HepG2 (cell line): ENCODE results near the gene PFDN2. TPM values are rescaled to one million over a fixed set of nuclear protein-coding genes. Genes with fewer than 3 reads are reported as not detected.

Source experiments
- CHD2 ChIP-seq: IDR thresholded peaks from 2 replicates; pipeline ENCODE4 v1.6.1; 2011; ENCODE audit warnings: low read depth, low read length, improper control_type of control experiment
- EED ChIP-seq: sonication (generic); formaldehyde crosslinking; IDR thresholded peaks from 2 replicates; pipeline ENCODE4 v1.5.0; 2020; ENCODE audit warnings: mild to moderate bottlenecking, missing genetic modification reagents
- NCOA2 ChIP-seq: sonication (generic); formaldehyde crosslinking; IDR thresholded peaks from 2 replicates; pipeline ENCODE4 v1.8.0; 2022; ENCODE audit warnings: inconsistent platforms
- SALL1 ChIP-seq: sonication (generic); formaldehyde crosslinking; IDR thresholded peaks from 2 replicates; pipeline ENCODE4 v1.8.0; 2022; ENCODE audit warnings: mild to moderate bottlenecking, missing genetic modification reagents
- U2AF1 ChIP-seq: fragments of 200-400 bp; formaldehyde crosslinking; optimal IDR thresholded peaks from 2 replicates; pipeline ENCODE3; 2017; ENCODE audit warnings: mild to moderate bottlenecking, low read depth, low read length
- ZNF180 ChIP-seq: sonication (generic); formaldehyde crosslinking; IDR thresholded peaks from 2 replicates; pipeline ENCODE4 v1.4.0; 2020; ENCODE audit warnings: low read depth, missing genetic modification reagents, borderline replicate concordance
- ZNF251 ChIP-seq: sonication (generic); formaldehyde crosslinking; IDR thresholded peaks from 2 replicates; pipeline ENCODE4 v1.9.0; 2021; ENCODE audit warnings: mild to moderate bottlenecking, missing genetic modification reagents
- ZNF614 ChIP-seq: IDR thresholded peaks from 2 replicates; pipeline ENCODE4 v1.6.1; 2018; ENCODE audit warnings: missing biosample characterization, missing genetic modification reagents, inconsistent platforms, borderline replicate concordance
- polyA plus RNA-seq, 8 experiments: library from polyadenylated mRNA; depleted of rRNA in 3 of 8; stranded (reverse) in 7 of 8; unstranded in 1 of 8; fragments of >200 nt; fragmentation: Illumina TruSeq in 4 of 8; extraction: Trizol in 4 of 8; gene quantifications; 2 replicates each; pipeline versions ENCODE4 v1.2.1 to v1.2.3, GENCODE V29; 2011 to 2016; ENCODE audit warnings: low read depth in 4 of 8, missing spikeins in 1 of 8, mixed read lengths in 1 of 8; ENCODE audit not compliant: insufficient read depth in 1 of 8
- total RNA-seq, 5 experiments: library from RNA; depleted of rRNA; stranded (reverse); fragments of >200 nt; fragmentation: Illumina TruSeq; extraction: Trizol; gene quantifications; 2 replicates each; pipeline ENCODE4 v1.2.3, GENCODE V29; 2016; ENCODE audit warnings: low read depth in 1 of 5
- TF ChIP-seq, protein P1 (sequence below): sonication (generic); formaldehyde crosslinking; conservative IDR thresholded peaks from 2 replicates; pipeline ENCODE4 v1.8.0; 2022; ENCODE audit warnings: low read depth, missing genetic modification reagents
- TF ChIP-seq, protein P2 (sequence below): sonication (generic); formaldehyde crosslinking; IDR thresholded peaks from 2 replicates; pipeline ENCODE4 v1.4.0; 2020; ENCODE audit warnings: missing genetic modification reagents
- TF ChIP-seq, protein P3 (sequence below): sonication (generic); formaldehyde crosslinking; IDR thresholded peaks from 2 replicates; pipeline ENCODE4 v1.4.0; 2020; ENCODE audit warnings: mild to moderate bottlenecking, missing genetic modification reagents
- TF ChIP-seq, protein P4 (sequence below): sonication (generic); formaldehyde crosslinking; conservative IDR thresholded peaks from 2 replicates; pipeline ENCODE4 v1.4.0; 2020; ENCODE audit warnings: mild to moderate bottlenecking, missing genetic modification reagents, moderate library complexity
- TF ChIP-seq, protein P5 (sequence below): sonication (generic); formaldehyde crosslinking; IDR thresholded peaks from 2 replicates; pipeline ENCODE4 v1.4.0; 2020; ENCODE audit warnings: missing genetic modification reagents
- TF ChIP-seq, protein P6 (sequence below): sonication (generic); formaldehyde crosslinking; IDR thresholded peaks from 2 replicates; pipeline ENCODE4 v1.5.0; 2020; ENCODE audit warnings: mild to moderate bottlenecking, missing genetic modification reagents

PFDN2 gene
- total and polyA plus RNA-seq, 2 of the 13 experiments (the other 11 are each of a cell fraction or from before 2014, with no cell fraction given): 62.6 to 63.6 TPM

DNA sequence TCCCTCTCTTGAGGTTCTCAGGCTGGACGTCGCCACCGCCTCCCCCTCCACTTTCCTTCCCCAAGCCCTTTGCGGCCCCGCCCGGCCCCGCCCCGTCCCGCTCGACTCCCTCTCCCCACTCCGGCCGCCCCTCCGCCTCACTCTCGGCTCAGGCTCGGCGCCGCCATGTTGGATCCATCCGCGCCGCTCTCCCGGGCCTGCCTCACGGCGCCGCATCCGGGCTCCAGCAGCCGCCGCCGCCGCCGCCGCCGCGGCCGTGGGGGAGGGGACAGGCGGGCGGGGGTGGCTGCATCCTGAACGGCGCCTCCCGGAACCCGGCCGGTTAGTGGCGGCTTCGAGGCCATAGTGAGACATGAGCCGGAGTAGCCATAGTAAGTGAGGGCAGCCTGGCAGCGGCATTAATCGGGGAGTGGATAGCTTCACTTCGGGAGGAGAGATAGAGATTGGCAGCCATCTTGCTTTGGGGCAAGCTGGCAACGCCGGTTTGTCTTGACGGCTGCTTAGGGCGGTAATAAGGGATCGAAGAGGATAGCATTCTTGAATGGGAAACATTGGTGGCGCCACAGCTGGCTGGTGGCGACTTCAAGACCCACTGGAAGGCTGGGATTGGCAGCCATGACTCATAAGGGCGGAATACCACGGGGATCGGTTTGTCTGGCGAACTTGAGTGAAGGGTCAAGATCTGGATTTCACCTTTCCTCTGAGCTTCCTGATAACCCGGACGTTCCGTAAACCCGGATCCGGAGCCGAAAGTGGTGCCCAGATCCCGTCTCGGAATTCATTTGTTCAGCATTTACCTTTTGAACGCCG lies 14.8 kb upstream of the PFDN2 start, which contains the start of gene DEDD (continued):
- TF ChIP-seq, protein P1, sequence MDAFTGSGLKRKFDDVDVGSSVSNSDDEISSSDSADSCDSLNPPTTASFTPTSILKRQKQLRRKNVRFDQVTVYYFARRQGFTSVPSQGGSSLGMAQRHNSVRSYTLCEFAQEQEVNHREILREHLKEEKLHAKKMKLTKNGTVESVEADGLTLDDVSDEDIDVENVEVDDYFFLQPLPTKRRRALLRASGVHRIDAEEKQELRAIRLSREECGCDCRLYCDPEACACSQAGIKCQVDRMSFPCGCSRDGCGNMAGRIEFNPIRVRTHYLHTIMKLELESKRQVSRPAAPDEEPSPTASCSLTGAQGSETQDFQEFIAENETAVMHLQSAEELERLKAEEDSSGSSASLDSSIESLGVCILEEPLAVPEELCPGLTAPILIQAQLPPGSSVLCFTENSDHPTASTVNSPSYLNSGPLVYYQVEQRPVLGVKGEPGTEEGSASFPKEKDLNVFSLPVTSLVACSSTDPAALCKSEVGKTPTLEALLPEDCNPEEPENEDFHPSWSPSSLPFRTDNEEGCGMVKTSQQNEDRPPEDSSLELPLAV (CRISPR knock-in tag): no peak
- TF ChIP-seq, protein P2, sequence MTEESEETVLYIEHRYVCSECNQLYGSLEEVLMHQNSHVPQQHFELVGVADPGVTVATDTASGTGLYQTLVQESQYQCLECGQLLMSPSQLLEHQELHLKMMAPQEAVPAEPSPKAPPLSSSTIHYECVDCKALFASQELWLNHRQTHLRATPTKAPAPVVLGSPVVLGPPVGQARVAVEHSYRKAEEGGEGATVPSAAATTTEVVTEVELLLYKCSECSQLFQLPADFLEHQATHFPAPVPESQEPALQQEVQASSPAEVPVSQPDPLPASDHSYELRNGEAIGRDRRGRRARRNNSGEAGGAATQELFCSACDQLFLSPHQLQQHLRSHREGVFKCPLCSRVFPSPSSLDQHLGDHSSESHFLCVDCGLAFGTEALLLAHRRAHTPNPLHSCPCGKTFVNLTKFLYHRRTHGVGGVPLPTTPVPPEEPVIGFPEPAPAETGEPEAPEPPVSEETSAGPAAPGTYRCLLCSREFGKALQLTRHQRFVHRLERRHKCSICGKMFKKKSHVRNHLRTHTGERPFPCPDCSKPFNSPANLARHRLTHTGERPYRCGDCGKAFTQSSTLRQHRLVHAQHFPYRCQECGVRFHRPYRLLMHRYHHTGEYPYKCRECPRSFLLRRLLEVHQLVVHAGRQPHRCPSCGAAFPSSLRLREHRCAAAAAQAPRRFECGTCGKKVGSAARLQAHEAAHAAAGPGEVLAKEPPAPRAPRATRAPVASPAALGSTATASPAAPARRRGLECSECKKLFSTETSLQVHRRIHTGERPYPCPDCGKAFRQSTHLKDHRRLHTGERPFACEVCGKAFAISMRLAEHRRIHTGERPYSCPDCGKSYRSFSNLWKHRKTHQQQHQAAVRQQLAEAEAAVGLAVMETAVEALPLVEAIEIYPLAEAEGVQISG (CRISPR knock-in tag): peak; percentile 93
- TF ChIP-seq ZNF180 (CRISPR knock-in tag) (no peak), U2AF1 (no peak), ZNF251 (CRISPR knock-in tag) (no peak), NCOA2 (CRISPR knock-in tag) (no peak), EED (CRISPR knock-in tag) (0 out of 2 replicates have a peak, but pooled peaks have one; percentile 44), ZNF614 (CRISPR knock-in tag) (no peak), SALL1 (CRISPR knock-in tag) (peak; percentile 6; the same call in 1 of the 2 replicates), CHD2 (no peak)
- TF ChIP-seq, protein P3, sequence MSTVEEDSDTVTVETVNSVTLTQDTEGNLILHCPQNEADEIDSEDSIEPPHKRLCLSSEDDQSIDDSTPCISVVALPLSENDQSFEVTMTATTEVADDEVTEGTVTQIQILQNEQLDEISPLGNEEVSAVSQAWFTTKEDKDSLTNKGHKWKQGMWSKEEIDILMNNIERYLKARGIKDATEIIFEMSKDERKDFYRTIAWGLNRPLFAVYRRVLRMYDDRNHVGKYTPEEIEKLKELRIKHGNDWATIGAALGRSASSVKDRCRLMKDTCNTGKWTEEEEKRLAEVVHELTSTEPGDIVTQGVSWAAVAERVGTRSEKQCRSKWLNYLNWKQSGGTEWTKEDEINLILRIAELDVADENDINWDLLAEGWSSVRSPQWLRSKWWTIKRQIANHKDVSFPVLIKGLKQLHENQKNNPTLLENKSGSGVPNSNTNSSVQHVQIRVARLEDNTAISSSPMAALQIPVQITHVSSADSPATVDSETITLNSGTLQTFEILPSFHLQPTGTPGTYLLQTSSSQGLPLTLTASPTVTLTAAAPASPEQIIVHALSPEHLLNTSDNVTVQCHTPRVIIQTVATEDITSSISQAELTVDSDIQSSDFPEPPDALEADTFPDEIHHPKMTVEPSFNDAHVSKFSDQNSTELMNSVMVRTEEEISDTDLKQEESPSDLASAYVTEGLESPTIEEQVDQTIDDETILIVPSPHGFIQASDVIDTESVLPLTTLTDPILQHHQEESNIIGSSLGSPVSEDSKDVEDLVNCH (CRISPR knock-in tag): no peak
- TF ChIP-seq, protein P4, sequence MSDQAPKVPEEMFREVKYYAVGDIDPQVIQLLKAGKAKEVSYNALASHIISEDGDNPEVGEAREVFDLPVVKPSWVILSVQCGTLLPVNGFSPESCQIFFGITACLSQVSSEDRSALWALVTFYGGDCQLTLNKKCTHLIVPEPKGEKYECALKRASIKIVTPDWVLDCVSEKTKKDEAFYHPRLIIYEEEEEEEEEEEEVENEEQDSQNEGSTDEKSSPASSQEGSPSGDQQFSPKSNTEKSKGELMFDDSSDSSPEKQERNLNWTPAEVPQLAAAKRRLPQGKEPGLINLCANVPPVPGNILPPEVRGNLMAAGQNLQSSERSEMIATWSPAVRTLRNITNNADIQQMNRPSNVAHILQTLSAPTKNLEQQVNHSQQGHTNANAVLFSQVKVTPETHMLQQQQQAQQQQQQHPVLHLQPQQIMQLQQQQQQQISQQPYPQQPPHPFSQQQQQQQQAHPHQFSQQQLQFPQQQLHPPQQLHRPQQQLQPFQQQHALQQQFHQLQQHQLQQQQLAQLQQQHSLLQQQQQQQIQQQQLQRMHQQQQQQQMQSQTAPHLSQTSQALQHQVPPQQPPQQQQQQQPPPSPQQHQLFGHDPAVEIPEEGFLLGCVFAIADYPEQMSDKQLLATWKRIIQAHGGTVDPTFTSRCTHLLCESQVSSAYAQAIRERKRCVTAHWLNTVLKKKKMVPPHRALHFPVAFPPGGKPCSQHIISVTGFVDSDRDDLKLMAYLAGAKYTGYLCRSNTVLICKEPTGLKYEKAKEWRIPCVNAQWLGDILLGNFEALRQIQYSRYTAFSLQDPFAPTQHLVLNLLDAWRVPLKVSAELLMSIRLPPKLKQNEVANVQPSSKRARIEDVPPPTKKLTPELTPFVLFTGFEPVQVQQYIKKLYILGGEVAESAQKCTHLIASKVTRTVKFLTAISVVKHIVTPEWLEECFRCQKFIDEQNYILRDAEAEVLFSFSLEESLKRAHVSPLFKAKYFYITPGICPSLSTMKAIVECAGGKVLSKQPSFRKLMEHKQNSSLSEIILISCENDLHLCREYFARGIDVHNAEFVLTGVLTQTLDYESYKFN: no peak
- TF ChIP-seq, protein P5, sequence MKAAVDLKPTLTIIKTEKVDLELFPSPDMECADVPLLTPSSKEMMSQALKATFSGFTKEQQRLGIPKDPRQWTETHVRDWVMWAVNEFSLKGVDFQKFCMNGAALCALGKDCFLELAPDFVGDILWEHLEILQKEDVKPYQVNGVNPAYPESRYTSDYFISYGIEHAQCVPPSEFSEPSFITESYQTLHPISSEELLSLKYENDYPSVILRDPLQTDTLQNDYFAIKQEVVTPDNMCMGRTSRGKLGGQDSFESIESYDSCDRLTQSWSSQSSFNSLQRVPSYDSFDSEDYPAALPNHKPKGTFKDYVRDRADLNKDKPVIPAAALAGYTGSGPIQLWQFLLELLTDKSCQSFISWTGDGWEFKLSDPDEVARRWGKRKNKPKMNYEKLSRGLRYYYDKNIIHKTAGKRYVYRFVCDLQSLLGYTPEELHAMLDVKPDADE (CRISPR knock-in tag): no peak
- TF ChIP-seq, protein P6, sequence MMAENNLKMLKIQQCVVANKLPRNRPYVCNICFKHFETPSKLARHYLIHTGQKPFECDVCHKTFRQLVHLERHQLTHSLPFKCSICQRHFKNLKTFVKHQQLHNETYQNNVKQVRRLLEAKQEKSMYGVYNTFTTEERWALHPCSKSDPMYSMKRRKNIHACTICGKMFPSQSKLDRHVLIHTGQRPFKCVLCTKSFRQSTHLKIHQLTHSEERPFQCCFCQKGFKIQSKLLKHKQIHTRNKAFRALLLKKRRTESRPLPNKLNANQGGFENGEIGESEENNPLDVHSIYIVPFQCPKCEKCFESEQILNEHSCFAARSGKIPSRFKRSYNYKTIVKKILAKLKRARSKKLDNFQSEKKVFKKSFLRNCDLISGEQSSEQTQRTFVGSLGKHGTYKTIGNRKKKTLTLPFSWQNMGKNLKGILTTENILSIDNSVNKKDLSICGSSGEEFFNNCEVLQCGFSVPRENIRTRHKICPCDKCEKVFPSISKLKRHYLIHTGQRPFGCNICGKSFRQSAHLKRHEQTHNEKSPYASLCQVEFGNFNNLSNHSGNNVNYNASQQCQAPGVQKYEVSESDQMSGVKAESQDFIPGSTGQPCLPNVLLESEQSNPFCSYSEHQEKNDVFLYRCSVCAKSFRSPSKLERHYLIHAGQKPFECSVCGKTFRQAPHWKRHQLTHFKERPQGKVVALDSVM (CRISPR knock-in tag): no peak
